SK-N-MC (cell line): ENCODE data around the gene LGALS9B.
"Not testable (repeated sequence)": the region's sequence is repeated elsewhere in the genome, so short reads cannot be mapped to it uniquely, and the experiment has no call there.

ENCODE experiments used
- EZH2 ChIP-seq: fragments of 200-600 bp; sonication (generic); IDR thresholded peaks from one replicate; pipeline ENCODE4 v1.6.1; 2017; ENCODE audit warnings: antibody characterized with exemption
- FOXP2 ChIP-seq: optimal IDR thresholded peaks from 2 replicates; pipeline ENCODE3; 2011; ENCODE audit warnings: mild to moderate bottlenecking, moderate library complexity; ENCODE audit not compliant: insufficient read depth; ENCODE audit errors: extremely low read length, control extremely low read depth
- POLR2AphosphoS5 ChIP-seq: IDR thresholded peaks from 2 replicates; pipeline ENCODE4 v1.6.1; 2012; ENCODE audit warnings: mild to moderate bottlenecking, low read depth, low read length, borderline replicate concordance

DNA sequence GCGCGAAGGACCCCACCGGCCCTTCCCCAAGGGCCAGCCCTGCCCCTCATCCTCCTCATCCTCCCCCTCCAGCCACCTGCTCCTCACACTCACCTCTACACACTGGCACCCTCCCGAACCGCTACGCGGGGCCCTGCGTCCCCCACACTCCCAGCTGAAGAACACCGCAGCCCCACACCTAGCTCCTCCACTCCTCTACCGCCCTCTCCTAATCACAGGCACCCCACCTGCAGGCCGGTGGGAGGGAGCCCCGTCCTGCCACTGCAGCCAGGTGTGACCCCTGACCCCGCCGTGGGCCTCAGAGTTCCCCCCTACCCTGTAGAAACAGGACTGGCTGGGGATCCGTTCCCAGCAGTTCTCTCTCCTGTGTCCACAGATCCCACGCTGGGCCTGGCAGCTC is 38.0 kb upstream of the LGALS9B start:
- TF ChIP-seq POLR2AphosphoS5, EZH2, FOXP2: not testable (repeated sequence)
